GM08714 (cell line): Measurements from ENCODE around the gene INPP1.

Experiments used
- H3K4me3 ChIP-seq: fragments of 200-500 bp; sonication (Bioruptor generic); 2 replicates; pipeline ENCODE4 v1.5.1; 2014; ENCODE audit warnings: mild to moderate bottlenecking, low read length, inconsistent platforms
- ZNF274 ChIP-seq: IDR thresholded peaks from 2 replicates; pipeline ENCODE4 v1.6.1; 2012; ENCODE audit warnings: mild to moderate bottlenecking, low read depth, low read length

The INPP1 gene

DNA sequence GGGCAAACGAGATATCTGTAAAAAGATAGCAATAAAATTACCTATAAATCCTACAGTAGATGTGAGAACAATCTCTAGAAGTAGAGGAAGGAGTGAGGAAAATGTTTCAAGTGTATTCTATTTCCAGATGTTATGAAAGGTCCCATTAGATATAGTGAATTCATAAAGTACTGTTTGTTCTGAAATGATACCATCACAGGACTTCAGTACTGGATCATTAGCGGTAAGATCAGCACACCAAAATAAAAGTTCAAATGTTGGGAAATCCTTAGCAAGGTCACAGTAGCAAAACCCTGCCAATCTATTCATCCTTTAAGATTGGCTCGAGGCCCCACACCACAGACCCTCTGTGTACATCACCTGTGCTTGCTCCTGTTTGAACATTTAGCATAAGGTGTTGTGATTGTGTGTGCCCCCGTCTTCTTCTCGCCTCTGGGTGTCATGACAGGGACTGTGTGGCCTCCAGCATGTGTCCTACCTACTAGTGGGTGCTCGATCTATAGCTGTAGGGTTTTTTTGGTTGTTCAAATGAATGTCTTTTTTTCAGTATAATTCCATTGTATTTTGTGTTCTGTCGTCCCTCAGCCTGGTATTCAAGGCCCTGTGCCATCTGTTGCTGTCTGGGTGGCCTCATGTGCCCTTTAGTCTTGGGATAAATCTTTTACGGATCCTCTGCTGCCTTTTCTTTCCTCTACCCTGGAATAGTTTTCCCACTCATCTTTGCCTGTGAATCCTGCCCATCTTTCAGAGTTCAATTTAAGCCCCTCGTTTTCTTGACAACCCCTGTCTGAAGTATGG is 73.9 kb downstream of the INPP1 start:
- TF ChIP-seq ZNF274 = no peak
- H3K4me3 ChIP-seq = no peak overlapping the region

- no peak for TF ChIP-seq ZNF274
- H3K4me3 ChIP-seq = no peak overlapping the region
These were observed 75.3 kb downstream of the INPP1 start for GRCh38 chr2:190418727-190419126.

GRCh38 chr2:190420801-190421200 is 77.4 kb downstream of the INPP1 start:
- TF ChIP-seq ZNF274 = no peak
- H3K4me3 ChIP-seq = no peak overlapping the region
